ENCODE results near the gene TOM1L2. TPM values are rescaled to one million over a fixed set of nuclear protein-coding genes. Genes with fewer than 3 reads are reported as not detected.

TOM1L2 gene
- total and polyA plus RNA-seq, 2 of the 4 experiments (the other 2 are of a cell fraction), result 34.4 to 51.7 TPM

DNA sequence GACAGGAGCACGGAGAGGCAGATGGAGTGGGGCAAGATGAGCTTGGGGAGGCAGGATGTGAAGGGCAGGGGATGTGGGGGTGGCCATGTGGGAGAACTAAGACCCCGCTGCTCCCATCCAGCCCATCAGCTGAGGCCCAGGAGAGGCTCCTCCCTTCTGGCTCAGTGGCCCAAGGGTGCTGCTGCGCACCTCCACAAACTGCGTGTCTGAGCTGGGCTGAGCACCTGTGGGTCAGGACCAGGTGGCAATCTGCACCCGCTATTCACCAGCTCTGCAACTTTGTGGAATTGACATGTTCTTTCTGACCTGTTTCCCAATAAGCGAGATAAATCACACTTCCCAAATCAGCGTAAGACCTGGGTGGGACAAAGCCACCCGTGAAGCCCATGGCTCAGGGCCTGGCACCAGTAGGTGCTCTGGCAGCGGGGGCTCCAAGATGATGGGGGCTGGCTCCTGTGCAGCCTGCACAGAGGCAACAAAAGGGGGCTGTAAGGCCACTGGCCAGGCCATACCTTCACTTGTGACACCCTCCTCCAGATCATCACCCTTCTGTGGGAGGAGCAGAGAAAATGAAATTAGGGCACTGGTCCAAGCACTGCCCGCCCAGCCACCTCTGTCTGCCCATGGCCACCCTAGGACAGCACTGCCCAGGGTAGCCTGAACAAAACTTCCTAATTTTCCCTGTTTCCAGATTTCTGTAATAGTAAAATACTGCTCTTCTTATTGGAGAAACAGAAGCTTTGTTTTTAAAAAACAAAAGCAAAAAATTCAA lies 123.7 kb downstream of the TOM1L2 start:
- Histone ChIP-seq H2BK15ac (ENCODE audit: low read depth, low read length) (no peak overlapping the region), H3K4me3 (ENCODE audit: insufficient read depth, low read depth, low read length) (no peak overlapping the region), H3K9me3 (ENCODE audit: control insufficient read depth, insufficient read depth, low read length) (no peaks in the 10 kb centered on the region), H3K14ac (replicated peaks; ENCODE audit: low read depth, low read length) (no peak overlapping the region), H3K4me2 (ENCODE audit: low read depth, low read length) (no peak overlapping the region), H3K9me1 (ENCODE audit: insufficient read depth, low read length) (peaks cover 10% of the 10 kb centered on the region), H3K23ac (ENCODE audit: low read depth, low read length) (no peak overlapping the region), H3K9ac (ENCODE audit: low read depth, low read length) (no peak overlapping the region), H4K5ac (ENCODE audit: low read depth, low read length) (no peak overlapping the region), H3K79me1 (ENCODE audit: low read depth in 1 of 2, low read length in 2 of 2) (no peaks in the 10 kb centered on the region), H2BK120ac (ENCODE audit: low read depth, low read length) (no peak overlapping the region), H3K36me3 (ENCODE audit: control insufficient read depth, insufficient read depth, low read length) (peaks cover 11% of the 10 kb centered on the region; the same call in 1 of the 2 replicates), H4K20me1 (ENCODE audit: insufficient read depth, low read length) (no peaks in the 10 kb centered on the region), H4K91ac (ENCODE audit: insufficient read depth, low read depth, low read length) (no peak overlapping the region), H2BK5ac (ENCODE audit: low read depth, low read length, poor library complexity, severe bottlenecking) (no peak overlapping the region), H2AFZ (replicated peaks; ENCODE audit: low read length, poor library complexity) (no peak overlapping the region), H3K27me3 (ENCODE audit: control insufficient read depth, insufficient read depth, low read length) (no peaks in the 10 kb centered on the region), H3K18ac (ENCODE audit: low read depth, low read length) (no peak overlapping the region), H2AK9ac (replicated peaks; ENCODE audit: low read depth, low read length, poor library complexity) (no peak overlapping the region), H2AK5ac (ENCODE audit: low read depth, low read length) (no peak overlapping the region), H3K4me1 (ENCODE audit: control insufficient read depth, insufficient read depth, low read length) (peaks cover 11% of the 10 kb centered on the region; the same call in 1 of the 2 replicates), H2BK20ac (ENCODE audit: low read depth, low read length) (no peak overlapping the region), H3K4ac (ENCODE audit: low read depth, low read length) (no peak overlapping the region), H3K27ac (ENCODE audit: insufficient read depth, low read length) (no peak overlapping the region), H4K8ac (ENCODE audit: low read depth in 2 of 2, low read length in 2 of 2) (no peak overlapping the region), H3K56ac (ENCODE audit: extremely low read depth, insufficient read depth, low read length) (no peak overlapping the region)
- no peak for DNase-seq
- intact Hi-C loops (cut with micrococcal nuclease), result no loop called here
- ATAC-seq (ENCODE audit: low read depth), result no peak
- in situ Hi-C loops (cut with MboI; ENCODE audit: low sequenced_read_pairs), result no loop called here
- TF ChIP-seq BHLHE40 (IDR thresholded peaks at IDR 0.05; ENCODE audit: low read depth, low read length) (no peak), CHD1 (IDR thresholded peaks at IDR 0.05; ENCODE audit: low read depth, low read length) (no peak), ELK1 (IDR thresholded peaks at IDR 0.05; ENCODE audit: borderline replicate concordance, low read depth, low read length) (no peak), MAFK (IDR thresholded peaks at IDR 0.05; ENCODE audit: low read depth, low read length) (no peak)
- dilution Hi-C loops (cut with HindIII; ENCODE audit: low sequenced_read_pairs, unreplicated experiment), result no loop called here
- ChIA-PET POLR2A (ENCODE audit: unreplicated experiment) (no interaction called here), CTCF (no interaction called here)
- no CpG with 5 or more reads among the region's 10 CpGs for WGBS, 2 experiments (ENCODE audit: extremely low coverage in 2 of 2, insufficient read length in 1 of 2)
- no TSS peak for BruUV-seq (replicated peaks)

Measured in IMR-90 (cell line).